ENCODE results near the gene C11orf91. TPM values are rescaled to one million over a fixed set of nuclear protein-coding genes. Genes with fewer than 3 reads are reported as not detected.

C11orf91 gene, protein sequence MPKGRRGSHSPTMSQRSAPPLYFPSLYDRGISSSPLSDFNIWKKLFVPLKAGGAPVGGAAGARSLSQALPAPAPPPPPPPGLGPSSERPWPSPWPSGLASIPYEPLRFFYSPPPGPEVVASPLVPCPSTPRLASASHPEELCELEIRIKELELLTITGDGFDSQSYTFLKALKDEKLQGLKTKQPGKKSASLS
- not detected for total RNA-seq
- long read RNA-seq = 0 reads

DNA sequence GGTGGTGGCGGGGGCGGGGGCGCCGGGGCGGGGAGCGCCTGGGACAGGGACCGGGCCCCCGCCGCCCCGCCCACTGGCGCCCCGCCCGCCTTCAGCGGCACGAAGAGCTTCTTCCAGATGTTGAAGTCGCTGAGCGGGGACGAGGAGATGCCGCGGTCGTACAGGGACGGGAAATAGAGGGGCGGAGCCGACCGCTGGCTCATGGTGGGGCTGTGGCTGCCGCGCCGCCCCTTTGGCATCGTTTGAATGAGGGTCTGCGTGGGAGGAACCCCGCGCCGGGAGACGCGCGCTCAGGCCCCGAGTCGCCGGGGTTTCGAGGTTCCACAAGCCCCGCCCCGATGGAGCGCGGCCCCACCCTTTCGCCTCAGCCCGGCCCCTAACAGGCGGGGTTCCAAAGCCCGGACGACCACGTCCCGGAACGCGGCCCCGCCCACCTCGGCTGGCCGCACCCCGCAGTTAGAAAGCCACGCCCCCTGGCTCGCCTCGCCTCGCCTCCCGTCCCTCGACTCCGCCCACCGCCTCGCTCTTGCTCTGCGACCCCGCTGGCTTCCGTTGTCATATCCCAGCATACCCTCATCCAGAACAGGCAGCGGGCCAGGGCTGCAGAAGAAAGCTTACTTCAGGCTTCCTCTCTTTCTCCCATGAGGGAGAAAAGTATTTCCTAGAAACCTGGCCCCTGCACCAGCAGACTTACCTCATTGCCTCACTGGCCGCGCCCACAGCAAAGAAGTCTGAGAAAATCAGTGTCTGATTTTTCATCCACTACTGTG lies at the start of gene C11orf91:
TSS of gene C11orf91 (minus strand) at position 325 of the 770 bp plus-strand sequence. CDS start at position 239, 86 bp downstream.
- peak; percentile 97 for DNase-seq
- H3K36me3 ChIP-seq = peaks cover 11% of the 10 kb centered on the region
- peak within 1 kb of the TSS; percentile 64 for H3K4me3 ChIP-seq
- peak within 1 kb of the TSS; percentile 80 for H3K27ac ChIP-seq
- intact Hi-C loops (cut with DNase I) = no loop called here
- no peaks in the 10 kb centered on the region for H3K9me3 ChIP-seq
- H3K4me1 ChIP-seq = peaks cover 56% of the 10 kb centered on the region
- H3K27me3 ChIP-seq (ENCODE audit: low read depth) = no peaks in the 10 kb centered on the region
- ATAC-seq = peak; percentile 92 to 95
- no peak for TF ChIP-seq CTCF (IDR thresholded peaks at IDR 0.05)

DNA sequence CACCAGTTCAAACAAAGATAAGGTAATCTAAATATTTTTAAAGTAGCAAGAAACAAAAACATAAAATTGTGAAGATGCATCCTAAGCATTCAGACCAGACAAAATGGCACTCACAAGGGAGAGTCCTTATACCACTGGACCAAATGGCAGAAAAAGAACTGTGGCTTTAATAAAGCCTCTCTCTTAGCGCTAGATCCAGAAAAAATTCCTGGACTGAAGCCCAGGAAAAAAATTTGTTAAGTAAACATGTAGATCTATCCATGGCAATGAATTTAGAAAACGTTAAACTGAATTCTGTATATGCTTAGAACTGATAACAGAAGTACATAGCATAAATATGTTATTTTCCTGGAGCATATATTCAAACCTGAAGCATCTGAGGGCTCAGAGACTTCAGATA lies 47.4 kb upstream of the C11orf91 start:
- intact Hi-C loops (cut with DNase I) = no loop called here
- TF ChIP-seq CTCF (IDR thresholded peaks at IDR 0.05) = no peak
- peaks cover 77% of the 10 kb centered on the region for H3K36me3 ChIP-seq
- DNase-seq (no peak), ATAC-seq (no peak)
- no peak overlapping the region for H3K27ac ChIP-seq
- no peaks in the 10 kb centered on the region for H3K4me1 ChIP-seq
- H3K4me3 ChIP-seq = no peak overlapping the region
- no peaks in the 10 kb centered on the region for H3K9me3 ChIP-seq
- H3K27me3 ChIP-seq (ENCODE audit: low read depth) = no peaks in the 10 kb centered on the region

DNA sequence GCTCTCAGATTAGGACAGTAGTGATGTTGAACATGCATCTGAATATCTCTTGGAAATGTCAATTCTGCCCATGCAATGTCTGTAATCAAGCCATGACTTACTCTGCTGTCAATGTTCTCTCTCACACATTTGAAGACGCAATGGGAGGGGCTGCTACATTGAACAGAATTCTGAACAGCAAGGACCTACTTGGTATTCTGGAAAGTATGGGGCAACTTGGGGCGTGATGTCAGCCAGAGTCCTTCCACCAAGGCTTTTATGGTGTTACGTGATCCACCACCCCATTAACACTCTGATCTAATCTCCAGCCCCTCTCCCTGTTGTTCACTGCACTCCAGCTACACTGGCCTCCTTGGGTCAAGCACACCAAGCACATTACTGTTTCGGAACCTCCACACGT lies 42.7 kb upstream of the C11orf91 start:
- DNase-seq (no peak), ATAC-seq (no peak)
- Histone ChIP-seq H3K27me3 (ENCODE audit: low read depth) (no peaks in the 10 kb centered on the region), H3K36me3 (peaks cover 36% of the 10 kb centered on the region), H3K27ac (no peak overlapping the region), H3K4me3 (no peak overlapping the region), H3K4me1 (no peaks in the 10 kb centered on the region), H3K9me3 (no peaks in the 10 kb centered on the region)
- TF ChIP-seq CTCF (IDR thresholded peaks at IDR 0.05) = no peak
- intact Hi-C loops (cut with DNase I) = no loop called here

GRCh38 chr11:33742249-33742851 lies 41.7 kb upstream of the C11orf91 start:
- Histone ChIP-seq H3K27ac (no peak overlapping the region), H3K4me3 (no peak overlapping the region), H3K4me1 (no peaks in the 10 kb centered on the region), H3K9me3 (no peaks in the 10 kb centered on the region), H3K27me3 (ENCODE audit: low read depth) (no peaks in the 10 kb centered on the region), H3K36me3 (peaks cover 31% of the 10 kb centered on the region)
- intact Hi-C loops (cut with DNase I) = no loop called here
- DNase-seq (no peak), ATAC-seq (peak; percentile 37 to 64)
- peak; percentile 60 for TF ChIP-seq CTCF (IDR thresholded peaks at IDR 0.05)

GRCh38 chr11:33741806-33742205 lies 41.2 kb upstream of the C11orf91 start:
- intact Hi-C loops (cut with DNase I) = no loop called here
- DNase-seq (no peak), ATAC-seq (no peak)

More at GRCh38 chr11:33741806-33742205, 41.2 kb upstream of the C11orf91 start:
- TF ChIP-seq CTCF (IDR thresholded peaks at IDR 0.05) = no peak
- Histone ChIP-seq H3K9me3 (no peaks in the 10 kb centered on the region), H3K4me3 (no peak overlapping the region), H3K27me3 (ENCODE audit: low read depth) (no peaks in the 10 kb centered on the region), H3K36me3 (peaks cover 25% of the 10 kb centered on the region), H3K27ac (no peak overlapping the region), H3K4me1 (peaks cover 1% of the 10 kb centered on the region)
